ENCODE data around the gene LDLRAD2.
"Not testable (repeated sequence)": the region's sequence is repeated elsewhere in the genome, so short reads cannot be mapped to it uniquely, and the experiment has no call there.

The LDLRAD2 gene

GRCh38 chr1:21811875-21812305, at the start of gene LDLRAD2:
TSS of gene LDLRAD2 (plus strand) at chr1:21812265. CDS start at chr1:21812452, 187 bp downstream.
- DNase-seq (ENCODE audit: low read depth in 3 of 3): no peak

- DNase-seq (ENCODE audit: low read depth in 3 of 3): no peak
These were observed 48.8 kb upstream of the LDLRAD2 start for GRCh38 chr1:21763236-21763635.

- DNase-seq (ENCODE audit: low read depth in 3 of 3): no peak
These were observed 48.2 kb upstream of the LDLRAD2 start for GRCh38 chr1:21763694-21764419.

- no peak for DNase-seq (ENCODE audit: low read depth in 3 of 3)
These were observed 47.2 kb upstream of the LDLRAD2 start for GRCh38 chr1:21764615-21765423.

GRCh38 chr1:21766210-21766609, 45.9 kb upstream of the LDLRAD2 start:
- DNase-seq (ENCODE audit: low read depth in 3 of 3): no peak

- DNase-seq (ENCODE audit: low read depth in 3 of 3): not testable (repeated sequence)
These were observed 45.0 kb upstream of the LDLRAD2 start for GRCh38 chr1:21767106-21767505.

- DNase-seq (ENCODE audit: low read depth in 3 of 3): no peak
These were observed 41.9 kb upstream of the LDLRAD2 start for GRCh38 chr1:21770201-21770600.

- DNase-seq (ENCODE audit: low read depth in 3 of 3): not testable (repeated sequence)
These were observed 41.5 kb upstream of the LDLRAD2 start for GRCh38 chr1:21770602-21771001.

- DNase-seq (ENCODE audit: low read depth in 3 of 3): not testable (repeated sequence)
These were observed 40.4 kb upstream of the LDLRAD2 start for GRCh38 chr1:21771672-21772071.

GRCh38 chr1:21773585-21773984, 38.5 kb upstream of the LDLRAD2 start:
- no peak for DNase-seq (ENCODE audit: low read depth in 3 of 3)

GRCh38 chr1:21774835-21775549, 37.1 kb upstream of the LDLRAD2 start:
- DNase-seq (ENCODE audit: low read depth in 3 of 3): no peak

GRCh38 chr1:21775550-21775914, 36.5 kb upstream of the LDLRAD2 start:
- no peak for DNase-seq (ENCODE audit: low read depth in 3 of 3)

- DNase-seq (ENCODE audit: low read depth in 3 of 3): no peak
These were observed 36.0 kb upstream of the LDLRAD2 start for GRCh38 chr1:21775985-21776562.

- DNase-seq (ENCODE audit: low read depth in 3 of 3): not testable (repeated sequence)
These were observed 35.1 kb upstream of the LDLRAD2 start for GRCh38 chr1:21776925-21777324.

- no peak for DNase-seq (ENCODE audit: low read depth in 3 of 3)
These were observed 33.7 kb upstream of the LDLRAD2 start for GRCh38 chr1:21778405-21778727.

GRCh38 chr1:21779613-21780521, 32.2 kb upstream of the LDLRAD2 start:
- DNase-seq (ENCODE audit: low read depth in 3 of 3): peak in 1 of 3 experiments; percentile 9

GRCh38 chr1:21781815-21782348, 30.2 kb upstream of the LDLRAD2 start:
- peak in 1 of 3 experiments; percentile 8 for DNase-seq (ENCODE audit: low read depth in 3 of 3)

- peak in 1 of 3 experiments; percentile 20 for DNase-seq (ENCODE audit: low read depth in 3 of 3)
These were observed 29.7 kb upstream of the LDLRAD2 start for GRCh38 chr1:21782349-21782867.

- peak; percentile 92 to 94 (median 92) for DNase-seq (ENCODE audit: low read depth in 3 of 3)
These were observed 29.0 kb upstream of the LDLRAD2 start, which contains the start of gene USP48 for GRCh38 chr1:21782868-21783678. TSS of gene USP48 (minus strand) at chr1:21783149. CDS start at chr1:21782957, 192 bp downstream.

Data from stimulated activated CD4-positive, alpha-beta T cell treated with anti-CD3 and anti-CD28 coated beads, TNF-alpha, amount 100 ng/mL, for 4 hours (primary cell).